B cell (primary cell): ENCODE measurements around the gene PRRG2.

ENCODE experiments used
- CTCF ChIP-seq: fragments of 200-600 bp; IDR thresholded peaks from one replicate; pipeline ENCODE4 v1.8.0; 2022; ENCODE audit warnings: antibody characterized with exemption, mild to moderate bottlenecking
- EZH2 ChIP-seq: IDR thresholded peaks from 2 replicates; pipeline ENCODE4 v1.6.1; 2012; ENCODE audit warnings: borderline replicate concordance, low read depth, mild to moderate bottlenecking, moderate library complexity, low read length; ENCODE audit not compliant: insufficient read depth, poor library complexity, severe bottlenecking

- TF ChIP-seq CTCF (no peak), EZH2 (no peak)
Observed at GRCh38 chr19:49554701-49555181, 26.4 kb upstream of the PRRG2 start.
